Spleen (tissue), 11 donors: ENCODE measurements around the gene TBX1. TPM values are rescaled to one million over a fixed set of nuclear protein-coding genes. Genes with fewer than 3 reads are reported as not detected.

Source experiments
- DNase-seq: peaks from one replicate; pipeline ENCODE4 v3.0.0-alpha.2; 2020
- H3K27ac ChIP-seq, 8 donors: fragments of 200-600 bp; sonication (generic) in 7 of 8; 1 replicate in 4 of 8; 2 replicates in 4 of 8; pipeline versions ENCODE4 v1.5.0 to v1.8.0; 2016 to 2021; ENCODE audit warnings: inconsistent platforms in 4 of 8, mild to moderate bottlenecking in 4 of 8, moderate library complexity in 1 of 8
- H3K27me3 ChIP-seq, 7 donors: fragments of 200-600 bp; sonication (generic) in 6 of 7; replicated peaks in 1 of 7; 1 replicate in 4 of 7; 2 replicates in 3 of 7; pipeline versions ENCODE4 v1.5.0 to v1.8.0; 2016 to 2021; ENCODE audit warnings: inconsistent platforms in 3 of 7, mild to moderate bottlenecking in 1 of 7
- H3K36me3 ChIP-seq, 6 donors: fragments of 200-600 bp; sonication (generic) in 5 of 6; 1 replicate in 4 of 6; 2 replicates in 2 of 6; pipeline versions ENCODE4 v1.5.0 to v1.8.0; 2016 to 2021; ENCODE audit warnings: inconsistent platforms in 2 of 6
- H3K4me1 ChIP-seq, 6 donors: fragments of 200-600 bp; sonication (generic) in 5 of 6; 1 replicate in 3 of 6; 2 replicates in 3 of 6; pipeline versions ENCODE4 v1.5.0 to v1.8.0; 2016 to 2021; ENCODE audit warnings: inconsistent platforms in 3 of 6
- H3K4me3 ChIP-seq, 8 donors: fragments of 200-600 bp; sonication (generic) in 7 of 8; 1 replicate in 4 of 8; 2 replicates in 4 of 8; pipeline versions ENCODE4 v1.5.0 to v1.8.0; 2016 to 2021; ENCODE audit warnings: inconsistent platforms in 4 of 8, mild to moderate bottlenecking in 4 of 8, moderate library complexity in 2 of 8
- H3K9me3 ChIP-seq, 8 donors: fragments of 200-600 bp; sonication (generic) in 7 of 8; 1 replicate in 4 of 8; 2 replicates in 4 of 8; pipeline versions ENCODE4 v1.5.0 to v1.8.0; 2016 to 2021; ENCODE audit warnings: inconsistent platforms in 4 of 8
- POLR2A ChIP-seq, 3 donors: fragments of 450-650 bp; IDR thresholded peaks; one replicate each; pipeline ENCODE4 v1.5.1; 2017; ENCODE audit warnings: antibody characterized with exemption in 3 of 3, mild to moderate bottlenecking in 1 of 3
- POLR2AphosphoS5 ChIP-seq, 3 donors: sonication (generic); formaldehyde crosslinking; IDR thresholded peaks; one replicate each; pipeline ENCODE4 v1.5.1; 2017; ENCODE audit warnings: antibody characterized with exemption in 3 of 3
- WGBS, 5 donors: extraction: QIAGEN DNeasy Blood & Tissue Kit in 3 of 5; methylation state at CpG; one replicate each; pipeline versions ENCODE4 v1.1.5 to v1.1.7; 2013 to 2018; 5-methylcytosine and 5-hydroxymethylcytosine counted together
- intact Hi-C: fragments of 100-400 bp; cut with DNase I; formaldehyde crosslinking; loops from one replicate; pipeline ENCODE4 v1.15.0; 2023; ENCODE audit warnings: low total_unique reads
- polyA plus RNA-seq, 3 donors: library from polyadenylated mRNA; stranded (reverse); fragments of 200-250 nt; gene quantifications; one replicate each; pipeline ENCODE4 v1.2.1, GENCODE V29; 2013
- total RNA-seq, 7 donors: library from RNA; depleted of rRNA in 3 of 7; stranded (reverse); fragments of >200 nt in 3 of 7; fragmentation: NEBNext Ultra II Directional in 4 of 7; extraction: Animal tissue kit (Norgen Biotek cat#: 25700) in 4 of 7; gene quantifications; one replicate each; pipeline versions ENCODE4 v1.1.0 to v1.2.1, GENCODE V29; 2016 to 2021
- TF ChIP-seq, protein P1 (sequence below), 11 experiments: fragments of 200-600 bp in 7 of 11; fragments of 450-650 bp in 4 of 11; sonication (generic) in 4 of 11; IDR thresholded peaks in 8 of 11; conservative IDR thresholded peaks in 3 of 11; 1 replicate in 7 of 11; 2 replicates in 4 of 11; pipeline versions ENCODE4 v1.4.0 to v1.8.0; 2016 to 2021; ENCODE audit warnings: antibody characterized with exemption in 11 of 11, inconsistent platforms in 4 of 11, mild to moderate bottlenecking in 1 of 11
- donor health status: healthy with polysubstance abuse.
- donor health status: DM: no; HTN: no; CAD: no; lungs with moderate emphysema.
- donor health status: DM: no; HTN: no; CAD: no.
- donor health status: Bipolar disorder and iron deficiency.
- donor health status: healthy.
- donor health status: DM: no; HTN: no; CAD: no.
- donor health status: DM: yes; HTN: yes; CAD: no.

The TBX1 gene
- total and polyA plus RNA-seq, 10 donors, result 0.17 to 10.5 (median 0.70) TPM

DNA sequence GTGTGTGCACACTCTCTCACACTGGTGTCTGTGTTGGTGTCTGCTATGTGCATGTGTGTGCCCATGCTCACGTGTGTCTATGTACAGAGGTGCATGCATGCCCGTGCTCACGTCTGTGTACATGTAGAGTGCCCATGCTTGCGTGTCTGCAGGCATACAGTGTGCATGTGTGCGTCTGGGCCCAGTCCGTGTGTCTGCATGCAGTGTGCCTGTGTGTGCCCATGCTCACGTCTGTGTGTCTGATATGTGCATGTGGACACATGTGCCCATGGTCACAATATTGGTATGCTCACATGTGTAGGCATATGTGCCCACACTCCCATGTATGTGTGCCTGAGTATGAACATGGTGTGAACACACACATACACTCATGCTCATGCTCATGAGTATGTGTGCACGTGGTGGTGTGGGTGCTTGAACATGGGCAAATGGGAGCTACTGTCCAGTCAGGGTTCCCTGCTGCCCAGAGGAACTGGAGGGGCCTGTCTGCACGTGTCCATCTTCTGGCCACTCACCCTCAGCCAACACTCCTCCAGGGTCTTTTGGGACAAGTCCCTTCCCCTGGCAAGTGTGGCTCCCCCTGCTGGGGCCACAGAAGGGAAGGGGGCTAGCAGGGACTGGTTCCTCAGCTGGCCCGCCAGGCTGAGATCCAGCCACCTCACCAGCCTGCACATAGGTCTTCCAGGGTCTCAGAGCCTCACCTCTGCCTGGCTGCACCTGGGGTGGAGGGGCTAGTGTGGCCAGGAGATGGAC lies 7.3 kb upstream of the TBX1 start:
- no peak for DNase-seq
- H3K4me3 ChIP-seq, result no peak overlapping the region
- H3K9me3 ChIP-seq, result no peaks in the 10 kb centered on the region
- no peak overlapping the region for H3K27ac ChIP-seq
- peaks cover 21 to 36% (median 31%) of the 10 kb centered on the region in 6 donors for H3K4me1 ChIP-seq
- intact Hi-C loops, result no loop called here
- H3K36me3 ChIP-seq, result no peaks in the 10 kb centered on the region
- no peak for TF ChIP-seq POLR2A (IDR thresholded peaks at IDR 0.05)
- TF ChIP-seq POLR2AphosphoS5 (IDR thresholded peaks at IDR 0.05), result no peak
- TF ChIP-seq, protein P1, sequence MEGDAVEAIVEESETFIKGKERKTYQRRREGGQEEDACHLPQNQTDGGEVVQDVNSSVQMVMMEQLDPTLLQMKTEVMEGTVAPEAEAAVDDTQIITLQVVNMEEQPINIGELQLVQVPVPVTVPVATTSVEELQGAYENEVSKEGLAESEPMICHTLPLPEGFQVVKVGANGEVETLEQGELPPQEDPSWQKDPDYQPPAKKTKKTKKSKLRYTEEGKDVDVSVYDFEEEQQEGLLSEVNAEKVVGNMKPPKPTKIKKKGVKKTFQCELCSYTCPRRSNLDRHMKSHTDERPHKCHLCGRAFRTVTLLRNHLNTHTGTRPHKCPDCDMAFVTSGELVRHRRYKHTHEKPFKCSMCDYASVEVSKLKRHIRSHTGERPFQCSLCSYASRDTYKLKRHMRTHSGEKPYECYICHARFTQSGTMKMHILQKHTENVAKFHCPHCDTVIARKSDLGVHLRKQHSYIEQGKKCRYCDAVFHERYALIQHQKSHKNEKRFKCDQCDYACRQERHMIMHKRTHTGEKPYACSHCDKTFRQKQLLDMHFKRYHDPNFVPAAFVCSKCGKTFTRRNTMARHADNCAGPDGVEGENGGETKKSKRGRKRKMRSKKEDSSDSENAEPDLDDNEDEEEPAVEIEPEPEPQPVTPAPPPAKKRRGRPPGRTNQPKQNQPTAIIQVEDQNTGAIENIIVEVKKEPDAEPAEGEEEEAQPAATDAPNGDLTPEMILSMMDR (IDR thresholded peaks at IDR 0.05 in 8 of 11, conservative IDR thresholded peaks at IDR 0.05 in 3 of 11), result no peak
- peaks cover 10 to 91% (median 52%) of the 10 kb centered on the region in 7 donors for H3K27me3 ChIP-seq
- WGBS, 5 donors, result 83 to 95% (median 89%) methylated on average over 5 to 10 of the region's 10 CpGs

DNA sequence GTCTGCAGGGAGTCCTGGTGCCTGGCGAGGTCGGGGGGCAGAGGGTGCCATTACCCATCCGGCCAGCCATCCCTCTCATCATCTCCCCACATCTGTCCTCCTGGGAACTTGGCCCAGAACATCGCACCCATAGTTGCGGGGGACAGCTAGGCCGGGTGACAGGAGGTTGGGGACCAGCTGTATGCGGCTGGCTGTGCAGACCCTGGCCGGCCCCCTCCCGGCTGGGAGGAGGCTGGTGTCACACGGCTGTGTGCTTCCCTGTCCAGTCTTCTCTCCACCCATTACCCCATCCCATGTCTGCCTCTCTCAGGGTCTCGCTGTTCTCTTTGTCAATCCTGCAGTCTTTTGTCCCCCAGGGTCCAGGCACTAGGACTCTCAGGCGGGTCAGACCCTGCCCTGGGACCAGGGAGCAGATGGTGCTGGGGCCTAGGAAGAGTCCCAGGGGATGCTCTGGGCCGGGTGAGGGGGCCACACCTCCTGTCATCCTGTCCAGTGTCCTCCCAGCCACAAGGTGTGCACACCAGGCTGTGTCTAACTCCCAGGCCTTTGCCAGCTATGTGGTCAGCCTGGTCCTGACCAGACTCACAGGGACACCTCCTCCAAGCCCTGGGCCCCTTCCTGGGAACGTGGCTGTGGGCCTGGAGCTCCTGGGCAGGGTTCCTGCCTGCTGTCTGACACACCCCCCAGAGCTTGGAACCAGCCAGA lies 6.4 kb upstream of the TBX1 start:
- H3K9me3 ChIP-seq, result no peaks in the 10 kb centered on the region
- intact Hi-C loops, result no loop called here
- H3K4me1 ChIP-seq, result peaks cover 21 to 45% (median 37%) of the 10 kb centered on the region in 6 donors
- 65 to 82% (median 75%) methylated on average over 11 to 14 of the region's 14 CpGs for WGBS, 5 donors
- no peak for DNase-seq
- peaks cover 12 to 100% (median 61%) of the 10 kb centered on the region in 7 donors for H3K27me3 ChIP-seq
- no peaks in the 10 kb centered on the region for H3K36me3 ChIP-seq
- TF ChIP-seq POLR2A (IDR thresholded peaks at IDR 0.05) (no peak), POLR2AphosphoS5 (IDR thresholded peaks at IDR 0.05) (no peak)
- TF ChIP-seq, protein P1 (IDR thresholded peaks at IDR 0.05 in 8 of 11, conservative IDR thresholded peaks at IDR 0.05 in 3 of 11), result no peak
- H3K27ac ChIP-seq, result no peak overlapping the region
- H3K4me3 ChIP-seq, result no peak overlapping the region

DNA sequence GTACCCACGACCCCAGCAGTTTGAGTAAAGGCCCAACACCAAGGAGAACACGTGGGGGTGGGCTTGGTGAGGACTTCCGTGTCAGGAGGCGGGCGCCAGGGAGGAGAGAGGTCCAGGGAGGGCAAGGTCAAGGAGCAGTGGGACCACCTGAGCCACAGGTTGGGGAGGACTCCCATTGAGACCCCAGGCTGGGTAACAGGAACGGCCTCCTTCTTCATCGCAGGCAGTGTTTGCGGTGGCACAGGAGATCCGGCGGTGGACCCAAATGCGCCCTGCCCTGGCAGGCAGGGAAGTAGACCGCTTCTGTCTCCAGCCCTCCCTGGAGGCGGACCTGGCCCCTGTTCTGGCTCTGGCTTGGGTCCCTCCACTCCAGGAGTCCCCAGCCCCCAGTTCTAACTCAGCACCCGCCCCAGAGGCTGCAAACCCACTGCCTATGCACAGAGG lies 5.9 kb upstream of the TBX1 start:
- peaks cover 21 to 51% (median 43%) of the 10 kb centered on the region in 6 donors for H3K4me1 ChIP-seq
- DNase-seq, result no peak
- no peak overlapping the region for H3K27ac ChIP-seq
- H3K36me3 ChIP-seq, result no peaks in the 10 kb centered on the region
- peaks cover 18 to 100% (median 67%) of the 10 kb centered on the region in 7 donors for H3K27me3 ChIP-seq
- 35 to 56% (median 39%) methylated on average over 9 to 14 of the region's 14 CpGs for WGBS, 5 donors
- H3K4me3 ChIP-seq, result peak overlapping the region in 1 of 8 donors; percentile 66
- H3K9me3 ChIP-seq, result no peaks in the 10 kb centered on the region
- TF ChIP-seq POLR2A (IDR thresholded peaks at IDR 0.05) (no peak), POLR2AphosphoS5 (IDR thresholded peaks at IDR 0.05) (no peak)
- TF ChIP-seq, protein P1 (IDR thresholded peaks at IDR 0.05 in 8 of 11, conservative IDR thresholded peaks at IDR 0.05 in 3 of 11), result no peak
- intact Hi-C loops, result no loop called here
